Spinal cord (tissue), 10 donors: Measurements from ENCODE around the gene NEDD1. TPM values are rescaled to one million over a fixed set of nuclear protein-coding genes. Genes with fewer than 3 reads are reported as not detected.

ENCODE experiments used
- DNase-seq, 6 donors: peaks; one replicate each; pipeline versions ENCODE4 v3.0.0 to v3.0.0-alpha.2; 2013 to 2015; ENCODE audit warnings: low spot score in 6 of 6, low read depth in 4 of 6
- H3K27ac ChIP-seq: one replicate; pipeline ENCODE4 v1.5.1; 2013; ENCODE audit warnings: low read depth, low read length, control low read depth
- H3K27me3 ChIP-seq: one replicate; pipeline ENCODE4 v1.6.1; 2013; ENCODE audit warnings: low read length; ENCODE audit not compliant: control insufficient read depth, insufficient read depth
- H3K36me3 ChIP-seq: one replicate; pipeline ENCODE4 v1.6.1; 2013; ENCODE audit warnings: low read length; ENCODE audit not compliant: control insufficient read depth, insufficient read depth
- H3K4me1 ChIP-seq: one replicate; pipeline ENCODE4 v1.6.1; 2013; ENCODE audit warnings: low read length; ENCODE audit not compliant: control insufficient read depth, insufficient read depth
- H3K4me3 ChIP-seq: one replicate; pipeline ENCODE4 v1.5.1; 2013; ENCODE audit warnings: low read depth, low read length, control low read depth
- H3K9me3 ChIP-seq: one replicate; pipeline ENCODE4 v1.6.1; 2013; ENCODE audit warnings: low read length; ENCODE audit not compliant: control insufficient read depth, insufficient read depth
- WGBS: methylation state at CpG from one replicate; pipeline ENCODE4 v1.1.5; 2013; ENCODE audit warnings: missing lambda C conversion rate; ENCODE audit not compliant: insufficient coverage; 5-methylcytosine and 5-hydroxymethylcytosine counted together
- polyA plus RNA-seq, 2 donors: library from polyadenylated mRNA; unstranded; fragments of 120-200 nt; gene quantifications; one replicate each; pipeline ENCODE4 v1.2.1, GENCODE V29; 2013; ENCODE audit not compliant: insufficient read length in 2 of 2
- total RNA-seq, 2 donors: library from RNA; depleted of rRNA in 1 of 2; stranded (reverse); fragments of 120-200 nt in 1 of 2; fragments of >200 nt in 1 of 2; gene quantifications; one replicate each; pipeline versions ENCODE4 v1.2.3 to v1.2.4, GENCODE V29; 2013 to 2014
- donor health status: healthy.

The NEDD1 gene
- total and polyA plus RNA-seq, 4 donors, result 12.1 to 33.5 (median 21.9) TPM

DNA sequence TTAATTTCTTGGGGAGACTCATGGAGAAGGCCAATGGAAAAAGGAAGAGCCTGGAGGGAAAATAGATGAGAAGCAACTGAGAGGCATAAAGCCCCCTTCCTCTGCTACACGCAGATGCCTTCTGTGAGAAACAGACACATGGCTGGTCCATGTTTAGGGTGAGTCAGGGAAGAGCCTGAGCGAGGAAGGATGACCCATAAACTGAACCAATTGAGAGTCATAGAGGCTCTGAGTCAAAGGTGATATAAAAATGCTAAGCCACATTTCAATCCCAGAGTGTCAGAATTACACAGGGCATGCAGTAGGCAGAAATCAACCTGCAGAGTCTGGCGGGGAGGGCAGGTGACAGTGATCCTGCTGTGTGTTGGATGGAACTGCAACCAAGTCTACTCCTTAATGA, 30.1 kb upstream of the NEDD1 start:
- no peak overlapping the region for H3K27ac ChIP-seq

DNA sequence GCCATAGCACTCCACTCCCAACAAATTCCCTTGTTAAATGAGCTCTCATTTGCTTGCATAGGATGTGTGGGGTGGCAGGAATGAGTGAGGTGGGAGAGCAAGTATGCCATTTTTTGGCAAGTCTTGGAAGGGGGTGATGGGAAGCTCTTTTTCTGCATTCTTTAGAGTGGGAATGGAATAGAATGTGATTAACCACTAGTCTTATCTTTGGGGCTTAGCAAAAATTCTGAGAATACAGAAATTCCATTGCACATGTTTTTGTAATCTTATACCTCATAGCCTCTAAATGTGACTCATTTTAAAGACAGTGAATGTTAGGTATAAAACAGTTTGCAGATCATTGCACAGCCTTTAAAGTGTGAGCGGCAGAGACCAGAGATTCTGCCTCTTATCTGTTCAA, 28.4 kb upstream of the NEDD1 start:
- no peak for DNase-seq
- WGBS, result no CpG with 5 or more reads among the region's 1 CpG
- no peaks in the 10 kb centered on the region for H3K4me1 ChIP-seq
- H3K4me3 ChIP-seq, result no peak overlapping the region
- H3K27ac ChIP-seq, result no peak overlapping the region
- no peaks in the 10 kb centered on the region for H3K36me3 ChIP-seq
- no peaks in the 10 kb centered on the region for H3K9me3 ChIP-seq
- no peaks in the 10 kb centered on the region for H3K27me3 ChIP-seq

More for the DNA sequence above, 30.1 kb upstream of the NEDD1 start:
- H3K27me3 ChIP-seq, result no peaks in the 10 kb centered on the region
- peaks cover 1% of the 10 kb centered on the region for H3K9me3 ChIP-seq
- no peaks in the 10 kb centered on the region for H3K4me1 ChIP-seq
- DNase-seq, result no peak
- H3K36me3 ChIP-seq, result no peaks in the 10 kb centered on the region
- WGBS, result 92% methylated on average over 2 of the region's 3 CpGs
- no peak overlapping the region for H3K4me3 ChIP-seq

DNA sequence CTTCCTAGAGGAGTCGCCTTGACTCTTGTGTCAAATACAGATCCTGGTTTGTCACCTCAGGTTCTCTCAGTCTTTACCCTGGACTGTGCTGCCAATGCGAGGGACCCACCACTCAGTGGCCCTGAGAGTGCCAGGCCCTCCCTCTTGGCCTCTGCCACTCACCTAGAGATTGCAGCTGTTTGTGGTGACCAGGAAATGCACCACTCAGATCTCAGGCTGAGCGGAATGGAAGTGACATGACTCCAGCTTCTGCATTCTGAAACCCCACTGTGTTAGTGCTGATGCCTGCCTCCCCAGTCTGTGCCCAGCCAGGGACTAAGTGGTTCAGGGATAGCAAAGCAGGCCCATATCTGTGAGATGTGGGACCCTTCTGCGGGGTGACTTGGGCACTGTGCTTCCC, 27.8 kb upstream of the NEDD1 start:
- H3K36me3 ChIP-seq, result no peaks in the 10 kb centered on the region
- no peaks in the 10 kb centered on the region for H3K27me3 ChIP-seq
- WGBS, result 92% methylated on average over 4 of the region's 4 CpGs
- H3K27ac ChIP-seq, result no peak overlapping the region
- DNase-seq, result no peak
- no peaks in the 10 kb centered on the region for H3K4me1 ChIP-seq
- no peaks in the 10 kb centered on the region for H3K9me3 ChIP-seq
- H3K4me3 ChIP-seq, result no peak overlapping the region

DNA sequence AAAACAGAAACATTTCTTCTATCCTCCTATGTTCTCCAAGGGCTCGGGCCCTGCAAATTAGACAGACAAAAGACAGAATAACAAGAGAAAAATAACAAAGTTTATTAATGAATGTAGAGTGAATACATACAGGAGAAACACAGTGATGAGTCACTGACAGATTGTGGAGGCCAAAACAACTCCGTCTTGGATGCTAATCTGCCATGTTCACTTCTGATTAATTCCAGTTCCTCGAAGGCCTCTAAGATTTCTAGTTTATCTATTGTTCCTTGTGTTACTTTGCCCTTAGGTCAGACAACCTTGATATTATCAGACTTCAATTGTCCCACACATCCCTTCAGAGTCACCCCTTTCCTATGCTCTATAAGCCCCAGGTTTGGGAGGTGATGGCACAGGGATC, 26.8 kb upstream of the NEDD1 start:
- Histone ChIP-seq H3K4me3 (no peak overlapping the region), H3K9me3 (no peaks in the 10 kb centered on the region), H3K27me3 (no peaks in the 10 kb centered on the region), H3K27ac (no peak overlapping the region), H3K4me1 (no peaks in the 10 kb centered on the region), H3K36me3 (no peaks in the 10 kb centered on the region)
- WGBS, result 100% methylated on average over 1 of the region's 3 CpGs
- no peak for DNase-seq

DNA sequence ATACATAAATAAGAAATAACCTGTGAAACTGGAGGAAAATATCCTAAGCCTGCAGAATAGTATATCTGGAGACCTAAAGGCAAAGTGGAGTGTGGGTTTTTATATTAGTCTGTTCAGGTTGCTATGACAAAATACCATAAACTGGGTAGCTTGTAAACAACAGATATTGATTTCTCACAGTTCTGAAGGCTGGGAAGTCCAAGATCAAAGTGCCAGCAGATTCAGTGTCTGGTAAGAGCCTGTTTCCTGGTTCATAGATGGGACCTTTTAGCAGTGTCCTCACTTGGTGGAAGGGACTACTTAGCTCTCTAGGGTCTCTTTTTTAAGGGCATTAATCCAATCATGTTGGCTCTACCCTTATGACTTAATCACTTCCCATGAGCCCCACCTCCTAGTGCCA, 25.4 kb upstream of the NEDD1 start:
- H3K9me3 ChIP-seq, result no peaks in the 10 kb centered on the region
- H3K27ac ChIP-seq, result no peak overlapping the region
- no peak overlapping the region for H3K4me3 ChIP-seq
- H3K36me3 ChIP-seq, result no peaks in the 10 kb centered on the region
- no peaks in the 10 kb centered on the region for H3K27me3 ChIP-seq
- no peaks in the 10 kb centered on the region for H3K4me1 ChIP-seq
- DNase-seq, result no peak

DNA sequence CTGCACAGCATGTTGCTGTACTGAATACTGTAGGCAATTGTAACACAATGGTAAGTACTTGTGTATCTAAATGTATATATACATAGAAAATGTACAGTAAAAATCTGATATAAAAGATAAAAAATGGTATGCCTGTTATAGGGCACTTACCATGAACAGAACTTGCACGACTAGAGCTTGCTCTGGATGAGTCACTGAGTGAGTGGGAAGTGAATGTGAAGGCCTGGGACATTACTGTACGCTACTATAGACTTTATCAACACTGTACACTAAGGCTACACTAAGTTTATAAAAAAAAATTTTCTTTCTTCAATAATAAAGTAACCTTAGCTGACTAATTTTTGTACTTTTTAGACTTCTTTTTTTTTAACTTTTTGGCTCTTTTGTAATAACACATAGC, 24.2 kb upstream of the NEDD1 start:
- no CpG with 5 or more reads among the region's 2 CpGs for WGBS
- no peaks in the 10 kb centered on the region for H3K9me3 ChIP-seq

DNA sequence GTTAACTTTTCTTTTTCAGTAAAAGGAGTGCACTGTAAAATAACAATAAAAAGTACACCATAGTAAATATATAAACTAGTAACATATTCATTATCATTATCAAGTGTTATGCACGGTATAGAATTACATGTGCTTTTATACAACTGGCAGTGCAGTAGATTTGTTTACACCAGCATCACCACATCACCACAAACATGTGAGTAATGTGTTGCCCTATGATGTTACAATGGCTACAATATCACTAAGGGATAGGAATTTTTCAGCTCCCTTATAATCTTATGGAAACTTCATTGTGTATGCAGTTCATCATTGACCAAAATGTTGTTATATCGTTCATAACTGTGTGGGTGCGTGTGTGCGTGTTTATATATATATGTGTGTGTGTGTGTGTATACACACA, 23.5 kb upstream of the NEDD1 start:
- Histone ChIP-seq H3K27me3 (no peaks in the 10 kb centered on the region), H3K4me3 (no peak overlapping the region), H3K36me3 (no peaks in the 10 kb centered on the region), H3K4me1 (no peaks in the 10 kb centered on the region), H3K9me3 (no peaks in the 10 kb centered on the region), H3K27ac (no peak overlapping the region)
- WGBS, result no CpG with 5 or more reads among the region's 4 CpGs
- DNase-seq, result no peak

More for the DNA sequence above, 24.2 kb upstream of the NEDD1 start:
- Histone ChIP-seq H3K27me3 (no peaks in the 10 kb centered on the region), H3K4me3 (no peak overlapping the region), H3K36me3 (no peaks in the 10 kb centered on the region), H3K4me1 (no peaks in the 10 kb centered on the region), H3K27ac (no peak overlapping the region)
- DNase-seq, result no peak

DNA sequence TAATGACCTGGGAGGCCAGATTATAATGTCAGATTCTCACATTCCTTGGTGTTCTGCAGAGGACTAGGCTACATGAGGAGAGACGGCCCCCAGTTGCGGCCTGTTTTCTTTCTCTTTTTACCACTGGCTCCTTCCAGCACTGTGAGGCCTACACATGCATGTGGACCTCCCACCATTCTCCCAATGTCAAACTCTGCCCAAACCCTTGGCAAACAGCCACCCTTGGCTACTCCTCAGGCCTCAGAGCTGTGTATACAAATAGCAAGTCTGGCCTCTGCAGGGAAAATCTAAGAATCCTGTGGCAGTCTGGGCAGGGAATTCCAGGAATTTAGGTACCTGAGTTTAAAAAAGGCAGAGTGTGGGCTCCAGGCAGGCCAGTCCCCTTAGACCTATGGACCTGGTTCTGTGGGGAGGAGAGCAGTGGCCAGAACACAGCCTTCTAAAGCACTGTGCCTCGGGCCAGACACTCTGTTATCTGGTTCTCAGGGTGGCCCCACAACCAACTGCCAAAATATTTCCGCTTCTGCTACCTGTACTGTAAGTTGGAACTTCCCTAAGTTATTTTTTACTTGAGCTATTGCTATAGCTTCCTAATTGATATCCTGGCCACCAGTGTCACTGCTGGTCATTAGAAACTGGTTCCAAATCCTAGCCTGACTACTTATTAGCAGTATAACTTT, 19.9 kb upstream of the NEDD1 start:
- Histone ChIP-seq H3K36me3 (no peaks in the 10 kb centered on the region), H3K27ac (no peak overlapping the region), H3K4me1 (no peaks in the 10 kb centered on the region), H3K4me3 (no peak overlapping the region), H3K27me3 (no peaks in the 10 kb centered on the region), H3K9me3 (no peaks in the 10 kb centered on the region)
- WGBS, result 57% methylated on average over 4 of the region's 4 CpGs
- peak; percentile 52 to 91 (median 68) for DNase-seq

DNA sequence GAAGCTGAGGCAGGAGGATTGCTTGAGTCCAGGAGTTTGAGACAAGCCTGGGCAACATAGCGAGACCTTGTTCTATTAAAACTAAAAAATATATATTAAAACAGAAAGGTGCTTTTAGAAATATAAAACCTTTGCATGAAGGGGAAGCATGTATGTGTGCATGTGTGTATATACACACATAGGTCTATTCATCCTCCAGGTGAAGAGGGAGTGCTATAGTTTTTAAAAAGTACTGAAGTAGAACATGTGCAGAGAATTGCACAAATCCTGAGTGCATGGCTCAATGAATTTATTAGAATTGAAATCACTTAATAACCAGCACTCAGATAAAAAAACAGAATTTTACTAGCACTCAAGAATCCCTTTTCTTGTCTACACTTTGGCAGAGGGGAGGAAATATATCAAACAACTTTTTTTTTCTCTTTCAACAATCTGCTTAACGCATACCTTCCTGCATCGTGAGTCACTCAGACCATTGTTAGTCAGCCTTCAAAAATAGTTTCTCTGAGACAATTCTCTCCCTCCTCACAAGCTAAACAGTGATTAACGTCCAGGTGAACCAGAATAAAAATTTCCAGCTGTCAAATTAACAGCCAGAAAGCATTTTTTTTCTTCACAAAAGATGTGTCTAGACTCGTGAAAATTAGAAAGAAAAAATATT, 17.7 kb upstream of the NEDD1 start:
- Histone ChIP-seq H3K4me1 (no peaks in the 10 kb centered on the region), H3K9me3 (no peaks in the 10 kb centered on the region), H3K36me3 (no peaks in the 10 kb centered on the region), H3K27ac (no peak overlapping the region), H3K27me3 (no peaks in the 10 kb centered on the region), H3K4me3 (no peak overlapping the region)
- no peak for DNase-seq
- 82% methylated on average over 2 of the region's 5 CpGs for WGBS

DNA sequence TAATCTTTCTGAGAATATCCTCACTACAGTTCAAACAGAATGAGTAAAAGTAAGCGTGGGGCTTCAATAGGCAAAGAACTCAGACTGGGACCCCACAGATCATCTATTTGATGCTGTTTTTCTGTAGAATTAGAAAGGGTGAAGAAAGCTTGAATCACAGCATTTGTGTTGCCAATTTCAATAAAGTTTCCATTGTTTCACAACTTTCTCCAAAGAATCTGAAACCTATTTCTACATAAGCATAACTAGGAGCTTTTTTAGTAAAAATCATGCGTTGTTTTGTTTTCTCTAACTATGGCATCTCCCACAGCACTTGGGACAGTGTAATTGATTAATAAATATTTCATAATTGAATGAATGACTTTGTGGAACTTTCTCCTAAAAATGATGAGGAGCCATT, 16.7 kb upstream of the NEDD1 start:
- no peak overlapping the region for H3K27ac ChIP-seq
- no peaks in the 10 kb centered on the region for H3K36me3 ChIP-seq
- no peaks in the 10 kb centered on the region for H3K4me1 ChIP-seq
- no CpG with 5 or more reads among the region's 2 CpGs for WGBS
- H3K9me3 ChIP-seq, result no peaks in the 10 kb centered on the region
- no peaks in the 10 kb centered on the region for H3K27me3 ChIP-seq
- no peak overlapping the region for H3K4me3 ChIP-seq
- no peak for DNase-seq
